GM19023 (cell line): ENCODE measurements around the gene FMO4.
"Not testable (repeated sequence)": the region's sequence is repeated elsewhere in the genome, so short reads cannot be mapped to it uniquely, and the experiment has no call there.

ENCODE experiments used
- ATAC-seq: cut with Tn5 transposase; IDR thresholded peaks from one replicate; pipeline ENCODE4 v1.9.1; 2021; ENCODE audit warnings: mild to moderate bottlenecking, moderate library complexity; ENCODE audit not compliant: unreplicated experiment

The FMO4 gene

DNA sequence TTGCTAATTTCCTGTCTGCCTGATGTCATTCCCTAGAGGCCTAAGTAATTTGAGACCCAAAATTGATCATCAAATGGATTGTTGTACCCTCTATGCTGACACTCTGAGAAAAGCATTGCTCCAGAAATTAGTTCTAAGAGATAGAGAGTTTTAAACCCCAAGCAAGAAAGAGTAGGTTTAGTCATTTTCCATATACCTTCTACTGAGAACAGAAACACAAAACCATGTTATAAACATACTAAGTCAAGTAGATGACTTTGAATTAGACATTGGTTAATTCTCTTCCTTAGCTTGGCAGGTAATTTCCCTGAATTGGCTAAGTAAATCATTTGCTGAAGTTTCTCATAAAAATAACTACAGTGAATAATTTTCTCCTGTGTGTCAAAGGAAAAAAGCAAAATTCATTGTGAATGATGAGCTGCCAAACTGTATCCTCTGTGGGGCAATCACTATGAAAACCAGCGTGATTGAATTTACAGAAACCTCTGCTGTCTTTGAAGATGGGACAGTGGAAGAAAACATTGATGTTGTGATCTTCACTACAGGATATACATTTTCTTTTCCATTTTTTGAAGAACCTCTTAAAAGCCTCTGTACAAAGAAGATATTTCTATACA lies 20.1 kb downstream of the FMO4 start:
- ATAC-seq, result no peak

DNA sequence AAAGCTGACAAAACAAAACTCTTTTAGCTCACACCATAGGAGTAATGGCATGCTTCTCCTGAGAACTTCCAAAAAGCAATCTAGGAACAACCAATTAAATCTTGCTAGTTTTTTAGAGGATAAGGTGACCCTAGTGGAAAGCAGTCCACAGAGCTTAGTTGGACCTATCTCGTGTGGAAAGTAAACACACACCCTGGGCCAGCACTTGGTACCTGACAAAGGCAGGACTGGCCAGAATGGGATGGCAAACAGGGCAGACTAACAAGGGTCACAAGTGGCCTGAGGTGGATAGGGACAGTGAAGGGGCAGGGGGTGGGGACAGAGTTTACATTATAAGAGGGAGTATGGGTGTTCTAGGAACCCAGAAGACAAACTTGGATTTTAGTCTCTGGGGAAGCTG lies 22.0 kb downstream of the FMO4 start:
- ATAC-seq, result no peak

DNA sequence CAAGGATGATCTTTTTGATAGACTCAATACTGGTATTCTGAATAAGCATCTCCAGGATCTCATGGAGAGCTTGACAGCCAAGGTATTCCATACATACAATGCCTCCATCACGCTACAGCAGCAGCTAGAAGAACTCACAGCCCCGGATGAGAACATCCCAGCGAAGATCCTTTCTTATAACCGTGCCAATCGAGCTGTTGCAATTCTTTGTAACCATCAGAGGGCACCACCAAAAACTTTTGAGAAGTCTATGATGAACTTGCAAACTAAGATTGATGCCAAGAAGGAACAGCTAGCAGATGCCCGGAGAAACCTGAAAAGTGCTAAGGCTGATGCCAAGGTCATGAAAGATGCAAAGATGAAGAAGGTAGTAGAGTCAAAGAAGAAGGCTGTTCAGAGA lies 25.4 kb downstream of the FMO4 start:
- ATAC-seq, result not testable (repeated sequence)

DNA sequence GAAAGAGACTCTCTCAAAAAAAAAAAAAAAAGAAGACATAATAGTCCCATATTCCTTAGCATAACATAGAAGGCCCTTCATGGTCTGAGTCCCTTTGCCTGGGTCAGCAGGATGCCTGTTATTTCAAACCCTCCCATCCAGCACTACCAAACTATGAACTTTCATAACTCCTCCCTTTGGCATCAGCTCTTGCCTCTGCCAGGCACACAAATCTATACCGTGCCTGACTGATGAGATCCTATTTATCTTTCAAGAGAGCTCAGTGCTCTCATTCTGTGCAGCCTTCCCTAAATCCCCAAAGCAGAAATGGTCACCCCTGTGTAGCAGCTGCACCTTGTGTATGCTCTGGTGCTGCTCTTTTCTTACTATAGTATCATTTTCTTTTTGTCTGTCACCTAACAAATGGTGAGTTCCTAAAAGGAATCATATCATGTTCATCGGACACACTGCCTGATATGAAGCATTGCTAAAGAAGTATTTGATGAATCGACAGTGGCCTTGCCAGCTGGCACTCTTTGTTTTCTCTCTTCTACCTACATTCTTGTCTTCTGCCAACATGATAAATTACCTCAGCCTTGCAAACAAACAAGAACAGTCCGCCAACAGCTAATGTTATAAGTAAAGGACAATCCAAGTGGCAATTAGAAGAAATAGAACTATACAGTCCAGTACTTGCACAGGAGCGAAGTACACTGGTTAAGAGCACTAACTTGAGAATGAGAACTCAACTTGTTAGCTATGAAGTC lies 29.9 kb downstream of the FMO4 start:
- no peak for ATAC-seq

DNA sequence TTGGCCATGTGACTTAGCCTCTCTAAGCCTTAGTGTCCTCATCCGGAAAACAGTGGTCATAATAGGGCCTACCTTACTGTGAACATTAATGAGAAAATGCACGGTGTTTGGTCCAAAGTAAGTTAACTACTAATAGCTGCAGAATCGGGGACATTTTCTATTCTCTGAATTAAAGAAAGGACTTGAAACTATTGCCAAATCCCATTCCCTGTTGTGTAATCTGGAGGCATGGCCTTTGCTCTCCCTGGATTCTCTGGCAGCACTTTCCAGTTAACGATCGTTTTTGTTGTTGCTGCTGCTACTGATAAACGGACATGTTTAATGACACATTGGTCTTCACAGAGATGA lies 30.5 kb downstream of the FMO4 start:
- ATAC-seq, result no peak

DNA sequence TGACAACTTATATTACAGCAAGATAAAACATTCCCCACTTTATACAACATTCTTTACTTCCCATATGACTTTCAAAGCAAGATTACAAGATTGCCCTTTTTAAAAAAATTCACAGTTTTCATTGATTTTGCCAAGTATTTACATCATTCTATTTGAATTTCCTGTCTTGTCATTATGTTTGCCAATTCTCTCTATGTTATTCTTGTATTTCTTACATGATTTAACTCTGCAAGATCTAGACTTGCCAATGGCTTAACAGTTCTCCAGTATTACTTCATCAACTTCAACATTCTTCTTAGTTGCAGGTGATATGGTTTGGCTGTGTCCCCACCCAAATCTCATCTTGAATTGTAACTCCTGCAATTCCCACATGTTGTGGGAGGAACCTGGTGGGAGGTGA lies 31.6 kb downstream of the FMO4 start:
- no peak for ATAC-seq

DNA sequence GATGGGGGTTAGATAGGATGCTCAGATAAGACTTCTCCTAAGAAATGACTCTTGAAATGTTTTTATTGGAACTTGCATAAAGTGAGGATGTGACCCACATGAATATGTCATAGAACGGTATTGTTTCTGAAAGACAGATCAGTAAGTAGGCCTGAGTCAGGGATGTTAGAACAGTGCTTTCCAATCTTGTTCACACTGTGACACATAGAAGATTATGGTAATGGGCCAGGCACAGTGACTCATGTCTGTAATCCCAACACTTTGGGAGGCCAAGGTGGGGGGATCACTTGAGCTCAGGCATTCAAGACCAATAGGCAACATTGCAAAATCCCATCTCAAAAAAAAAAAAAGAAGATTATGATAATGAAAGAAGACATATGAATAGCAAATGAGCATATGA lies 32.9 kb downstream of the FMO4 start:
- no peak for ATAC-seq

DNA sequence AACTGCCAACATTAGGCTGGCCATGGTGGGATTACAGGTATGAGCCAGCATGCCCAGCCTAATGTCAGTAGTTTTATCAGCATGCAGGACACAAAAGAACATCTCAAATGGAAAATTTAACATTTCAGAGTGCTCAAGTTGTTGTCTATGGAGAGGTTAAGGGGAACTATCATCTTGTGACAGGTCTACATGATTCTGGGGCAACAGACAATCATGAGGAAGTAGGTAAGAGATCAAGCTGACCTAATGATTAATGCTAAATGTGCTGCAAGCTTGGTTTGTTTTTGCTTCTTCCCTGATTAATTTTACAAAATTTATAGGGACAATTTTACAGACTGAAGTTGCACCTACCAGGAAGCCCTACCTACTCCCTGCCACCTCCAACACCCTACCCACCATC lies 36.6 kb downstream of the FMO4 start:
- no peak for ATAC-seq

DNA sequence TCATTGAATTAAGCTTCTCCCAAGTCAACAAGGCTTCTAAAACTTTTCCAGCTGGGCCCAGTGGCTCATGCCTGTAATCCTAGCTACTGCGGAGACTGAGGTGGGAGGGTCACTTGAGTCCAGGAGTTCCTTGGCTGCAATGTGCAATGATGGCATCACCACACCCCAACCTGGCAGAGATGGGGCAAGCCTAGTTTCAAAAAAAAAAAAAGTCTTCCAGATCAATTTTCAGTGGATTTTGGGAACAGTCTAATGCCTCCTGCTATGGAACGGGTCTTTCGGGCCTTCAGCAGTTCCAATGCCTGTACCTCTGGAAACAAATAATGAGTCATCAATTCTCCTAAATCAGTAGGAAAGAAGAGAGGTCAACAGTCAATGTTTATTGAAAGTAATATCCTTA lies 38.0 kb downstream of the FMO4 start:
- no peak for ATAC-seq

DNA sequence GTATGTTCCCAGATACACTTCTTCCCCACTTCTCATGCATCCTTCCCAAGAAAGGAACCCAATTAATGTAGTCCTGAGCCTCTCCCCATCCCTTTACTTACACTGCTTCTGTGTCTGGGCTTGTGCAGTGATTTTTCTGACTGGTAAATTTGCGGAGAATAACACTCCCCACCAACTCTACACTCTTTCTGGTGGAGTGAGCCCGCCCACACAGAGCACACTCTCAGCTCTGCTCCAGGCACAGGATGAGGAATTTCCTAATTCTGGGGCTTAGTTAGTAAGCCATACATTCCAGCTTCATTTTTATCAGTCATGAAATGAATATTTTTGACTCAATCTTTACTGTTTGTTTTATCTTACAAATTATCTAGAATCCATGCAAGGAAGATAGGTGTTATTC lies 38.6 kb downstream of the FMO4 start:
- no peak for ATAC-seq

DNA sequence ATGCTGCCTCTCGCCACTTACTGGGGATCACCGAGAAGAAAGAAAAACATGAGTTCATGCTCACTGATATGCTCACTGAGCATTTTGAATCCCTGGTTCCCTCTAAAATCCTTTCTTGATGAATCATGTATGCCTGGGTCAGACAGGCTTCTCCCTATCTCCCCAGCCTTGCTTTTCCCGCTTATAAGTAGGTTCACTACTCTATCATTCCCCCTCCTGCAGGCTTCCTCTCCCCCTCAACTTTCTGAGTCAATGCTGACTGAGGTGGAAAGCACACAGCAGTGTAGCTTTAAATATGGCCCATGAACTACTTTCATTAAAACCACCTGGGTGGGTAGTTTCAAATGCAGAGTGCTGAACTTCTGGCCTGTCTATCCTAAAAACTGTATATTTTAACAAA lies 41.7 kb downstream of the FMO4 start:
- ATAC-seq, result no peak

DNA sequence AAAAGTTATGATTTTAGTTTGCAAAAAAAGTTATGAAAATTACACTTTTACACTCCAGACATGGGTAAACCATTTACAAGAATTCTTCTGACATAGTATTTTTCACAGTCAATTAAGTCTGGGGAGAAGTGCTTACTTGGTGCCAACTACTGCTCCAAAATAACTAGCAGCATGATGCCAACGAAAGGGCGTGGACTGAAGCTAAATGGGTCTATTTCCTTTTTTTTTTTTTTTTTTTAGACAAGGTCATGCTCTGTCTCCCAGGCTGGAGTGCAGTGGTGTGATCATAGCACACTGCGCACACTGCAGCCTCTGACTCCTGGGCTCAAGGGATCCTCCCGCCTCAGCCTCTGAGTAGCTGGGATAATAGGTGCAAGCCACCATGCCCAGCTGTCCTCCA lies 43.2 kb downstream of the FMO4 start:
- no peak for ATAC-seq

DNA sequence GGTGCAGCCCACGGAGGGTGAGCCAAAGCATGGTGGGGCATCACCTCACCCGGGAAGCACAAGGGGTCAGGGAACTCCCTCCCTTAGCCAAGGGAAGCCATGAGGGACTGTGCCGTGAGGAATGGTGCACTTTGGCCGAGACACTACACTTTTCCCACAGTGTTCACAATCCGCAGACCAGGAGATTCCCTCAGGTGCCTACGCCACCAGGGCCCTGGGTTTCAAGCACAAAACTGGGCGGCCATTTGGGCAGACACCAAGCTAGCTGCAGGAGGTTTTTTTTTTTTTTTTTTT lies 45.3 kb downstream of the FMO4 start:
- ATAC-seq, result not testable (repeated sequence)

DNA sequence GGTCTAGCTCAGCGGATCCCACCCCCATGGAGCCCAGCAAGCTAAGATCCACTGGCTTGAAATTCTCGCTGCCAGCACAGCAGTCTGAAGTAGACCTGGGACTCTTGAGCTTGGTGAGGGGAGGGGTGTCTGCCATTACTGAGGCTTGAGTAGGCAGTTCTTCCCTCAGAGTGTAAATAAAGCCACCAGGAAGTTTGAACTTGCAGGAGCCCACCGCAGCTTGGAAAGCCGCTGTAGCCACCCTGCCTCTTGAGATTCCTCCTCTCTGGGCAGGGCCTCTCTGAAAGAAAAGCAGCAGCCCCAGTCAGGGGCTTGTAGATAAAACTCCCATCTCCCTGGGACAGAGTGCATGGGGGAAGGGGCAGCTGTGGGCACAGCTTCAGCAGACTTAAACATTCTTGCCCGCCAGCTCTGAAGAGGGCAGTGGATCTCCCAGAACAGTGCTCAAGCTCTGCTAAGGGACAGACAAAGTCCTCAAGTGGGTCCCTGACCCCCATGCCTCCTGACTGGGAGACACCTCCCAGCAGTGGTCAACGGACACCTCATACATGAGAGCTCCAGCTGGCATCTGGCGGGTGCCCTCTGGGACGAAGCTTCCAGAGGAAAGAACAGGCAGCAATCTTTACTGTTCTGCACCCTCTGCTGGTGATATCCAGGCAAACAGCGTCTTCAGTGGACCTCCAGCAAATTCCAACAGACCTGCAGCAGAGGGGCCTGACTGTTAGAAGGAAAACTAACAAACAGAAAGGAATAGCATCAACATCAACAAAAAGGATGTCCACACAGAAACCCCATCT lies 45.9 kb downstream of the FMO4 start:
- not testable (repeated sequence) for ATAC-seq

DNA sequence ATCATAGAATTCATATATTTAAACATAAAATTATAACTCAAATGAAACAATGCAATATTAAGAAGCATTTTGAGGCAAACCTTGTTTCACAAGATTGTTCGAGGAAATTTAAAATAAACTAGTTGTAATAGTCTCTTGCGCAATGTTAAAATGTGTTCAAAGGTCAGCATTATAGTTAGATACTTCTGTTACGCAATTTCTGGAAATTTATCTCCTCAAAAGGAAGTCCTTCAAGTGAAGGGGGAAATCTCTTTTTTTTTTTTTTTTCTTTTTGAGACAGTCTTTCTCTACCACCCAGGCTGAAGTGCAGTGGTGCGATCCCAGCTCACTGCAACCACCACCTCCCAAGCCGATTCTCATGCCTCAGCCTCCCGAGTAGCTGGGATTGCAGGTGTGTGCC lies 52.1 kb downstream of the FMO4 start:
- no peak for ATAC-seq

DNA sequence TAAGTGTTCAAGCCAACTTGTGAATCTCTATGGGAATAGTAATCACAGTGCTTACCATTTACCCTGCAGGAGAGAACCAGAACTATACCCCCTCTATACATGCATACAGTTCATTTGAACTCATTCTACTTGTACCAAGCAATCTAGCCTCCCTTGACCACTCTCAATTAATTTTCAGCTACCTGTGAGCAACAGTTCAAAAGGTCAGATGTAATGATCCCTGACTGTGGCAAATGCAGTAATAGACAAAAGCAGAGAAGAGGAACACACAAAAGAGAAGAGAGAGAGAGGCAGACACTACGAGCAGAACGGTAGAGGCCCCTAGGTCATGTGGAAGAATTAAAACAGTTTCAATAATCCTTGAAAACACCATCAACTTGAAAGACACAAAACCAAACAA lies 52.8 kb downstream of the FMO4 start:
- no peak for ATAC-seq

DNA sequence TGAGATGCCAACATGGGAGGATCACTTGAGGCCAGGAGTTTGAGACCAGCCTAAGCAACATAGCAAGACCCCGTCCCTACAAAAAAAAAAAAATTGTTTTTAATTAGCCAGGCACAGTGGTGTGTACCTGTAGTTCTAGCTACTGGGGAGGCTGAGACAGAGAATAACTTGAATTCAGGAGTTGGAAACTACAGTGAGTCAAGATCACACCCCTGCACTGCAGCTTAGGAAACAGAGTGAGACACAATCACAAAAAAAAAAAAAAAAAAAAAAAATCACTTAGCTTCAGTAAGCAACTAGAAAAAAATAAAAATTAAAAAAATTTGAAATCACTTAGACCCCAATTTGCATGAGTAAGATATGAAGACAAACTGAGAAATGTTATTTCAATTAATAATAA lies 53.5 kb downstream of the FMO4 start:
- ATAC-seq, result no peak

DNA sequence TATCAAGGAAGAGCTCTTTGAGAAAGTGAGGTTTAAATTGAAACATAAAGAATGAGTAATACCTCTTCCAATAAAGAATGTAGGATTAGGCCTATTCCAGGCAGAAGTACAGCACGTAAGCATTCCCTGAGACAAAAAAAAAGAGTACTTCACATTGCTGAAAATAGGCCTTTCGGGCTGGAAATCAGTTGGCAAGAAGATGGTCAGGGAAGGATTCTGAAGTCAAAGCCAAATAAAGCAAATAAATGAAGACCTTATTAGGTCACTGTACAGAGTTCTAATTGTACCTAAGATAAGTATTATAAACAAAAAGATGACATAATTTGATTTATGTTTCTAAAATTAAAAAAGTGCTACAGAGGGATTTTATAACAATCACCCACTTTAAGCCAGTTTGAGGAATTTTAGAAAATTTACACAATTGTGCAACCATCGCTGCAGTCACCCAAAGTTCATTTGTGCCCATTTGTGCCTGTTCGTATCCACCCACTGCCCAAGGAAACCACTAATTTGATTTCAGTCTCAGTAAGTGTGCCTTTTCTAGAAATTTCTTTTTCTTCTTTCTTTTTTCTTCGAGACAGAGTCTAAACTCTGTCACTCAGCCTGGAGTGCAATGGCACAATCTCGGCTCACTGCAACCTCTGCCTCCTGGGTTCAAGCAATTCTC lies 58.6 kb downstream of the FMO4 start:
- no peak for ATAC-seq

DNA sequence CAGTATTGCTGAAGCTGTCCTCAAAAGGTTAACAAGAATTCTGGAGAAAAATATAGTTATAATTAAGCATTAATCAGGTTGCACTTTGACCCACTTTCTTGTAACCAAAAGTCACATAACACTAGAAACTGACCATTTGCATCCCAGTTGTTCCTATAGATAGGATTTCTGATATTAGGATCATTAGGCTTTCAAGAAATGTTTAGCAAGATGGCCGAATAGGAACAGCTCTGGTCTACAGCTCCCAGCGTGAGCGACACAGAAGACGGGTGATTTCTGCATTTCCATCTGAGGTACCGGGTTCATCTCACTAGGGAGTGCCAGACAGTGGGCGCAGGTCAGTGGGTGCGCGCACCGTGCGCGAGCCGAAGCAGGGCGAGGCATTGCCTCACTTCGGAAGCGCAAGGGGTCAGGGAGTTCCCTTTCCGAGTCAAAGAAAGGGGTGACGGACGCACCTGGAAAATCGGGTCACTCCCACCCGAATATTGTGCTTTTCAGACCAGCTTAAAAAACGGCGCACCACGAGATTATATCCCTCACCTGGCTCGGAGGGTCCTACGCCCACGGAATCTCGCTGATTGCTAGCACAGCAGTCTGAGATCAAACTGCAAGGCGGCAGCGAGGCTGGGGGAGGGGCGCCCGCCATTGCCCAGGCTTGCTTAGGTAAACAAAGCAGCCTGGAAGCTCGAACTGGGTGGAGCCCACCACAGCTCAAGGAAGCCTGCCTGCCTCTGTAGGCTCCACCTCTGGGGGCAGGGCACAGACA lies 59.6 kb downstream of the FMO4 start:
- ATAC-seq, result not testable (repeated sequence)

DNA sequence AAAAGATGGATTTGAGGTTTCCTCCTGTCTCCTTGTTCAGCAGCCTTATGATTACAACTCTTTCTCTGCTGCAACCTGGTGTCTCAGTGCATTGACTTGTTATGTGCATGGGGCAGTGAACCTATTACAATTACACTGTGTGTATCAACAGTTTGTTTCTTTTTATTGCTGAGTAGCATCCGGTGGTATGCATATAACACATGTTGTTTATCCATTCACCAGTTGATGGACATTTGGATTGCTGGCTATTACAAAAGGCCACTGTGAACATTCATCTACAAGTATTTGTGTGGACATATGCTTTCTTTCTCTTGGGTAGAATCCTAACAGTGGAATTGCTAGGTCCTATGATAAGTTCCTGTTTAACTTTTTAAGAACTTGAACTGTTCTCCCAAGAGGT lies 65.9 kb downstream of the FMO4 start:
- ATAC-seq, result no peak

DNA sequence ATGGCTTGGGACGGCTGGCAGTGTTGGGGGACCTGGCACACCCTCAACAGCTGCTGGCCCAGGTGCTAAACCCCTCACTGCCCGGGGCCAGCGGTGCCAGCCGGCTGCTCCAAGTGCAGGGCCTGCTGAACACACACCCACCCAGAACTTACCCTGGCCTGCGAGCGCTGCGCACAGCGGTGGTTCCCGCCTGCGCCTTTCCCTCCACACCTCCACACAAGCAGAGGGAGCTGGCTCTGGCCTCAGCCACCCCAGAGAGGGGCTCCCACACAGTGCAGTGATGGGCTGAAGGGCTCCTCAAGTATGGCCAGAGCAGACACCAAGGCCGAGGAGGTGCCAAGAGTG lies 67.9 kb downstream of the FMO4 start:
- ATAC-seq, result no peak
